Measurements from ENCODE around the gene PARP8.
"Not testable (repeated sequence)": the region's sequence is repeated elsewhere in the genome, so short reads cannot be mapped to it uniquely, and the experiment has no call there.

The PARP8 gene

GRCh38 chr5:50684721-50685120 is 18.3 kb downstream of the PARP8 start:
- no peak for DNase-seq

- no peak for DNase-seq
These were observed 21.1 kb downstream of the PARP8 start for GRCh38 chr5:50687548-50687947.

- DNase-seq = no peak
These were observed 25.1 kb downstream of the PARP8 start for GRCh38 chr5:50691399-50692016.

- peak; percentile 38 for DNase-seq
These were observed 27.7 kb downstream of the PARP8 start for GRCh38 chr5:50694027-50694590.

GRCh38 chr5:50694626-50695025 is 28.2 kb downstream of the PARP8 start:
- not testable (repeated sequence) for DNase-seq

- DNase-seq = no peak
These were observed 31.3 kb downstream of the PARP8 start for GRCh38 chr5:50697739-50698138.

- DNase-seq = no peak
These were observed 33.3 kb downstream of the PARP8 start for GRCh38 chr5:50699737-50700136.

- DNase-seq = no peak
These were observed 34.3 kb downstream of the PARP8 start for GRCh38 chr5:50700706-50701105.

- DNase-seq = no peak
These were observed 36.4 kb downstream of the PARP8 start for GRCh38 chr5:50702615-50703366.

GRCh38 chr5:50703367-50703666 is 36.9 kb downstream of the PARP8 start:
- no peak for DNase-seq

- DNase-seq = no peak
These were observed 38.3 kb downstream of the PARP8 start for GRCh38 chr5:50704730-50705129.

- no peak for DNase-seq
These were observed 43.0 kb downstream of the PARP8 start for GRCh38 chr5:50709471-50709870.

GRCh38 chr5:50710838-50711237 is 44.4 kb downstream of the PARP8 start:
- no peak for DNase-seq

GRCh38 chr5:50711280-50711679 is 44.8 kb downstream of the PARP8 start:
- no peak for DNase-seq

GRCh38 chr5:50712479-50712878 is 46.0 kb downstream of the PARP8 start:
- no peak for DNase-seq

GRCh38 chr5:50715001-50715400 is 48.6 kb downstream of the PARP8 start:
- no peak for DNase-seq

GRCh38 chr5:50716134-50716533 is 49.7 kb downstream of the PARP8 start:
- no peak for DNase-seq

GRCh38 chr5:50717651-50718050 is 51.2 kb downstream of the PARP8 start:
- no peak for DNase-seq

GRCh38 chr5:50720061-50720710 is 53.7 kb downstream of the PARP8 start:
- DNase-seq = no peak

GRCh38 chr5:50722223-50722622 is 55.8 kb downstream of the PARP8 start:
- DNase-seq = no peak

GRCh38 chr5:50724262-50724661 is 57.8 kb downstream of the PARP8 start:
- DNase-seq = no peak

GRCh38 chr5:50725800-50726474 is 59.5 kb downstream of the PARP8 start:
- DNase-seq = no peak

- no peak for DNase-seq
These were observed 60.2 kb downstream of the PARP8 start for GRCh38 chr5:50726475-50727148.
